Skeletal muscle tissue (tissue), 4 donors: ENCODE measurements around the gene SLC16A10. TPM values are rescaled to one million over a fixed set of nuclear protein-coding genes. Genes with fewer than 3 reads are reported as not detected.
A peak's percentile ranks its signal among the peaks of the same experiment; 100 is the strongest.

Experiments used
- H3K27ac ChIP-seq: one replicate; pipeline ENCODE4 v1.7.0; 2013; ENCODE audit warnings: mild to moderate bottlenecking, low read depth, low read length, inconsistent platforms
- H3K27me3 ChIP-seq, 3 donors: one replicate each; pipeline ENCODE4 v1.7.0; 2013; ENCODE audit warnings: low read length in 3 of 3; ENCODE audit not compliant: control insufficient read depth in 3 of 3, insufficient read depth in 3 of 3
- H3K36me3 ChIP-seq, 3 donors: one replicate each; pipeline ENCODE4 v1.7.0; 2013; ENCODE audit warnings: low read length in 3 of 3; ENCODE audit not compliant: control insufficient read depth in 3 of 3, insufficient read depth in 3 of 3
- H3K4me1 ChIP-seq, 3 donors: one replicate each; pipeline ENCODE4 v1.7.0; 2013; ENCODE audit warnings: low read length in 3 of 3, mild to moderate bottlenecking in 3 of 3; ENCODE audit not compliant: control insufficient read depth in 3 of 3, insufficient read depth in 3 of 3
- H3K4me3 ChIP-seq, 3 donors: one replicate each; pipeline ENCODE4 v1.7.0; 2013; ENCODE audit warnings: low read length in 3 of 3
- H3K9ac ChIP-seq, 3 donors: one replicate each; pipeline ENCODE4 v1.7.0; 2013; ENCODE audit warnings: low read length in 3 of 3, mild to moderate bottlenecking in 3 of 3, moderate library complexity in 2 of 3, low read depth in 1 of 3
- H3K9me3 ChIP-seq, 3 donors: one replicate each; pipeline ENCODE4 v1.7.0; 2013; ENCODE audit warnings: low read length in 3 of 3; ENCODE audit not compliant: control insufficient read depth in 3 of 3
- total RNA-seq: library from RNA; depleted of rRNA; stranded (reverse); fragments of >200 nt; gene quantifications from one replicate; pipeline ENCODE4 v1.2.3, GENCODE V29; 2014
- donor health status: Osteomylitis.

The SLC16A10 gene
- total RNA-seq, 1 donor from 2014 or later, result 40.7 TPM

DNA sequence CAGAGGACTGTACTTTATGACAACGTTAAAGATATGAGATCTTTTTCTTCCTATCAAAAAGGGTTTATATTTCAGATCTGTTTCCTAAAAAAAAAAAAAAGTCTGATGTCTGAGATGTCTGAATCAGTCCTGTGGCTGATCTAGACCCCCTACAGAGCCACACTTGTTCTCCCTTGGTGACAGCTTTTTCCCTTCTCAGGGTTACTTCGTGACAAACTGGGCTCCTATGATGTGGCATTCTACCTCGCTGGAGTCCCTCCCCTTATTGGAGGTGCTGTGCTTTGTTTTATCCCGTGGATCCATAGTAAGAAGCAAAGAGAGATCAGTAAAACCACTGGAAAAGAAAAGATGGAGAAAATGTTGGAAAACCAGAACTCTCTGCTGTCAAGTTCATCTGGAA, 134.5 kb downstream of the SLC16A10 start:
- Histone ChIP-seq H3K36me3 (peaks cover 1 to 8% (median 3%) of the 10 kb centered on the region in 3 donors), H3K27ac (peak overlapping the region; percentile 21), H3K27me3 (no peaks in the 10 kb centered on the region), H3K9me3 (no peaks in the 10 kb centered on the region), H3K4me1 (peaks cover 6 to 12% (median 7%) of the 10 kb centered on the region in 3 donors), H3K9ac (no peak overlapping the region), H3K4me3 (no peak overlapping the region)

- Histone ChIP-seq H3K9me3 (no peaks in the 10 kb centered on the region), H3K9ac (no peak overlapping the region), H3K27ac (no peak overlapping the region), H3K4me3 (no peak overlapping the region), H3K4me1 (peaks cover 6 to 12% (median 7%) of the 10 kb centered on the region in 3 donors), H3K27me3 (no peaks in the 10 kb centered on the region), H3K36me3 (peaks cover 0 to 8% (median 0%) of the 10 kb centered on the region in 3 donors)
Observed at GRCh38 chr6:111222341-111222740, 135.0 kb downstream of the SLC16A10 start.

DNA sequence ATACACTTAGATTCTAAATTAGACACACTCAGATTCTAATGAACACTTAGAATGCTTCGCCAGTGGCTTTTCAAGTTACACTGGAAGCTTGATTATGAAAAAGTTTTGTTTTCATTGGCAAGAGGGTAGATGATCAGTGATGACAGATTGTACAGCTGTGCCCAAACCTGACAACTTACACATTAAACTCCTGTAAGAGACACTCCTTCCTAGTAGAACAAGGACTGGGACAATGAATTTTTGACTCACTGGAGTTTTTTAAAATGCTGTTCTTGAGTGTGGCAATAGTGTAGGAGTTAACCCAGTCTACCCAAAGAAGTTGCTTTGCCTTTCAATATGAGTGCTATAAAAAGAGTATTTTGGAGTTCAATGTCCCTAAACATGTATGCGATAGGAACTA, 140.8 kb downstream of the SLC16A10 start:
- Histone ChIP-seq H3K36me3 (no peaks in the 10 kb centered on the region), H3K4me1 (peaks cover 5 to 14% (median 8%) of the 10 kb centered on the region in 3 donors), H3K9me3 (no peaks in the 10 kb centered on the region), H3K27ac (peak overlapping the region; percentile 95), H3K9ac (peak overlapping the region in 1 of 3 donors; percentile 55), H3K27me3 (no peaks in the 10 kb centered on the region), H3K4me3 (no peak overlapping the region)

- Histone ChIP-seq H3K27me3 (no peaks in the 10 kb centered on the region), H3K4me3 (no peak overlapping the region), H3K4me1 (peaks cover 5 to 14% (median 8%) of the 10 kb centered on the region in 3 donors), H3K9ac (peak overlapping the region in 1 of 3 donors; percentile 52), H3K27ac (peak overlapping the region; percentile 95), H3K36me3 (no peaks in the 10 kb centered on the region), H3K9me3 (no peaks in the 10 kb centered on the region)
Observed at GRCh38 chr6:111230351-111231089, 143.2 kb downstream of the SLC16A10 start.

DNA sequence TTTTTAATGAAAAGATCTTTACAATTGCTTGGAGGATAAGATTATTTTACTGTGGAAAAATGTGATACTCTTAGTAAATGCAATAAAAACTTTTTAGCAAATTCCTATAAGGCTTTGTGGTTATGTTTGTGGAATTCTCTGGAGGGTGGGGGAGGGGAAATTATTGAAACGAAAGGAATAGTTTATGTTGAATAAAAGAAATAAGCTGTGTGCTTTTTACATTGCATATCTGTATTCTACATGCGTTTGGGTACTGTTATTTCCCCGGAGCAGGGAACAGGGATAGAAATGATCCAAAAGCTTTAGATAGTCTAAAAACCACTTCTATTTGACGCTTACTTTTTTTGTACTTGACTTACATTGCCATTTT, 143.8 kb downstream of the SLC16A10 start:
- Histone ChIP-seq H3K36me3 (no peaks in the 10 kb centered on the region), H3K4me3 (no peak overlapping the region), H3K27me3 (no peaks in the 10 kb centered on the region), H3K9ac (no peak overlapping the region), H3K27ac (peak overlapping the region; percentile 95), H3K9me3 (no peaks in the 10 kb centered on the region), H3K4me1 (peaks cover 5 to 14% (median 8%) of the 10 kb centered on the region in 3 donors)

DNA sequence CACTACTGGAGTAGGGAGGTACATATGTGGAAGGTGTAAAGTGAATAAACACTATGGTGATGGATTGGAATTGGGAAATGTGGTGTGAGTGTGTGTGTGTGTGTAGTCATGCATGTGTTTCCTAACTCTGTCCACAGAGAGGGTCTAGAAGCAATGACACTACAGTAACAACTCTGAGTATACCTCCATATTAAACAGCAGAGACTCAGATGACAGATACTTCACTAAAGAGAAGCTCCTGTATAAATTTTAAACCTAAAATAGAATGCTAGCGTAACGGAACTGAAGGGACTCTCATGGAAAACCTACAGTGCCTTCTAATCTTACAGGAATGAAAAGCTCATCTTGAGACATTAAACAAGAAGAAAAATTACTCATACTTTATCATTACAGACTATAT, 150.5 kb downstream of the SLC16A10 start:
- Histone ChIP-seq H3K9ac (no peak overlapping the region), H3K9me3 (no peaks in the 10 kb centered on the region), H3K36me3 (no peaks in the 10 kb centered on the region), H3K4me3 (no peak overlapping the region), H3K27ac (no peak overlapping the region), H3K4me1 (peaks cover 0 to 3% (median 0%) of the 10 kb centered on the region in 3 donors), H3K27me3 (no peaks in the 10 kb centered on the region)

DNA sequence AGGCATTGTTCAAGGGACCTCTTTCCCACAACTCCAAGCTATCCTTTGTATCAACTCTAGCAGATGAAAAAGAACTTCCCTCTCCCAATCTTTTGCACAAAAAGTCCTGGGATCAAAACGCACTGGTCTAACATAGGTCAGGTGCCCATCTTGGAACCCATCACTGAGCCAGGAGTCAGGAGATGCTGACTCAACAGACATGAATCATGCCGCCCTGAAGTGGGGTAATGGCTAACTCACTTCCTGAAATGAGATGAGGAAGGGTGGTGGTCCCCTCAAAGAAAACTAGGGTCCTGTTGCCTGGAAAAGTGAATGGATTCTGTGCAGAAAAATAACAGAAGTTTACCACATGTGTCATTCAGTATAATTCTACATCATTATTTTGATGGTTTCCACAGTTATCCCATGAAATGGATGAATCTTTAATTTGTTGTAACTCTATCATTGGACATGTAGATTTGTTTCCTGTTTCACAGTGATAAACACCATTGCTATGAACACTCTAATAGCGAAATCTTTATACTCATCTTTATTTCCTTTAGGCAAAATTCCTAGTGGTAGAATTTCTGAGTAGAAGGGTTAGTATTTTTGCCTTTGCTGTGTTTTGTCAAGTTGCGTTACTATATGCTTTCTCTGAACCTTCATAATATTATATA, 151.3 kb downstream of the SLC16A10 start:
- Histone ChIP-seq H3K9ac (no peak overlapping the region), H3K36me3 (no peaks in the 10 kb centered on the region), H3K27me3 (no peaks in the 10 kb centered on the region), H3K4me3 (no peak overlapping the region), H3K4me1 (peaks cover 0 to 3% (median 0%) of the 10 kb centered on the region in 3 donors), H3K9me3 (no peaks in the 10 kb centered on the region), H3K27ac (no peak overlapping the region)

DNA sequence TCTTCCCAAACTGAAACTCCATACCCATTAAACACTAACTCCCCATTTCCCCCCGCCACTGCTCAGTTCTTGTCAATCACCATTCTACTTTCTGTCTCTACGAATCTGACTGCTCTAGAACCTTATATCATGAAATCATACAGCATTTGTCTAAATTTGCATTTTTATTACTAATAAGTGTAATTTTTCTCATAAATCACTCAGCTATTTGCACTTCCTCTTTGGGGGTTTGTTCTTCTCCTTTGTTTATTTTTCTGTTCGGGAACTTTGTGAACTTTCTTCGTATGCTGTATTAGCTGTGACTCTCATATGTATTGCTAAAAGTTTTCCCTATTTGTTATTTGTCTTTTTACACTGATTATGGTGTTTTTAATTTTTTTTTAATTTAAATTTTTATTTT, 152.2 kb downstream of the SLC16A10 start:
- H3K9ac ChIP-seq, result no peak overlapping the region
- no peaks in the 10 kb centered on the region for H3K36me3 ChIP-seq
- peaks cover 0 to 3% (median 0%) of the 10 kb centered on the region in 3 donors for H3K4me1 ChIP-seq
- no peak overlapping the region for H3K4me3 ChIP-seq
- no peaks in the 10 kb centered on the region for H3K27me3 ChIP-seq
- no peaks in the 10 kb centered on the region for H3K9me3 ChIP-seq
- no peak overlapping the region for H3K27ac ChIP-seq

- H3K9ac ChIP-seq, result no peak overlapping the region
- H3K4me3 ChIP-seq, result no peak overlapping the region
- H3K27me3 ChIP-seq, result no peaks in the 10 kb centered on the region
- H3K27ac ChIP-seq, result no peak overlapping the region
- no peaks in the 10 kb centered on the region for H3K36me3 ChIP-seq
- no peaks in the 10 kb centered on the region for H3K9me3 ChIP-seq
- peaks cover 0 to 3% (median 0%) of the 10 kb centered on the region in 3 donors for H3K4me1 ChIP-seq
Observed at GRCh38 chr6:111242452-111242851, 155.1 kb downstream of the SLC16A10 start.

DNA sequence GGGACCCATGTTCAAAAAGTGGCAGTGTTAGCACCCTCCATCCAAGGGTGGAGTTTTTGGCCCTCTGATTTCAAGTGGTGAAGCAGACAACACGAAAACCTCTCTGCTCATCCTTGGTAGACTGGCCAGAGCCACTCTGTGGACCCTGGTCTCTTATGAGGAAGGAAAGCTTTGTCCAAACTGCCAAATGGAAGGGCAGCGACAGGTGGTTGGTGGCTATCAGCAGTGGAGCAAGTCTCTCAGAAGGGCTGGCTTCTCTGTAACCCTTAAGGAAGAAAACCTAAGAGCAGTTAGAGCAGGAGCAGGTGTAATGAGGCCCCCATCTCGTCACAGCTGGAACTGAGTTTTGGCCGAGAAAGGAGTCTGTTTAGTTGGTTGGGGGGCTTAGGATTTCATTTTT, 155.8 kb downstream of the SLC16A10 start:
- Histone ChIP-seq H3K9ac (no peak overlapping the region), H3K4me1 (no peaks in the 10 kb centered on the region), H3K27me3 (no peaks in the 10 kb centered on the region)

More for the DNA sequence above, 155.8 kb downstream of the SLC16A10 start:
- Histone ChIP-seq H3K27ac (no peak overlapping the region), H3K4me3 (no peak overlapping the region), H3K36me3 (no peaks in the 10 kb centered on the region), H3K9me3 (no peaks in the 10 kb centered on the region)
